HG03095 (cell line): Measurements from ENCODE around the gene CAPNS2.
"Not testable (repeated sequence)": the region's sequence is repeated elsewhere in the genome, so short reads cannot be mapped to it uniquely, and the experiment has no call there.

Experiments used
- ATAC-seq: cut with Tn5 transposase; IDR thresholded peaks from one replicate; pipeline ENCODE4 v1.9.1; 2021; ENCODE audit warnings: moderate library complexity; ENCODE audit not compliant: unreplicated experiment

The CAPNS2 gene

GRCh38 chr16:55567382-55567781, 898 bp downstream of the CAPNS2 start:
- no peak for ATAC-seq

GRCh38 chr16:55568207-55568606, 1.7 kb downstream of the CAPNS2 start:
- no peak for ATAC-seq

- no peak for ATAC-seq
Observed at GRCh38 chr16:55569025-55569424, 2.5 kb downstream of the CAPNS2 start.

- no peak for ATAC-seq
Observed at GRCh38 chr16:55570159-55570558, 3.7 kb downstream of the CAPNS2 start.

GRCh38 chr16:55571191-55571897, 4.9 kb downstream of the CAPNS2 start:
- ATAC-seq = no peak

- ATAC-seq = no peak
Observed at GRCh38 chr16:55572439-55572838, 6.0 kb downstream of the CAPNS2 start.

GRCh38 chr16:55574811-55575210, 8.3 kb downstream of the CAPNS2 start:
- no peak for ATAC-seq

- ATAC-seq = no peak
Observed at GRCh38 chr16:55575496-55575895, 9.0 kb downstream of the CAPNS2 start.

- no peak for ATAC-seq
Observed at GRCh38 chr16:55576384-55576783, 9.9 kb downstream of the CAPNS2 start.

GRCh38 chr16:55577887-55578286, 11.4 kb downstream of the CAPNS2 start:
- ATAC-seq = no peak

GRCh38 chr16:55585631-55586030, 19.1 kb downstream of the CAPNS2 start:
- ATAC-seq = no peak

GRCh38 chr16:55588799-55589198, 22.3 kb downstream of the CAPNS2 start:
- ATAC-seq = no peak

GRCh38 chr16:55592306-55592705, 25.8 kb downstream of the CAPNS2 start:
- ATAC-seq = no peak

GRCh38 chr16:55597928-55598327, 31.4 kb downstream of the CAPNS2 start:
- ATAC-seq = no peak

- ATAC-seq = no peak
Observed at GRCh38 chr16:55605754-55606336, 39.4 kb downstream of the CAPNS2 start.

- no peak for ATAC-seq
Observed at GRCh38 chr16:55613613-55614335, 47.3 kb downstream of the CAPNS2 start.

- ATAC-seq = no peak
Observed at GRCh38 chr16:55615071-55615470, 48.6 kb downstream of the CAPNS2 start.

- not testable (repeated sequence) for ATAC-seq
Observed at GRCh38 chr16:55615670-55616069, 49.2 kb downstream of the CAPNS2 start.
